Right lobe of liver (tissue), 4 donors: ENCODE data around the gene ACTBL2.

ENCODE experiments used
- CTCF ChIP-seq, 4 donors: fragments of 200-600 bp in 3 of 4; fragments of 450-650 bp in 1 of 4; IDR thresholded peaks; one replicate each; pipeline versions ENCODE4 v1.5.1 to v1.8.0; 2016 to 2022; ENCODE audit warnings: antibody characterized with exemption in 4 of 4, mild to moderate bottlenecking in 2 of 4
- POLR2A ChIP-seq: fragments of 450-650 bp; IDR thresholded peaks from one replicate; pipeline ENCODE4 v1.6.1; 2017; ENCODE audit warnings: antibody characterized with exemption, mild to moderate bottlenecking
- donor health status: DM: no; HTN: no; CAD: no.
- donor health status: DM: no; HTN: no; CAD: no.
- donor health status: DM: no; HTN: yes; CAD: no.

- no peak for TF ChIP-seq CTCF (IDR thresholded peaks at IDR 0.05)
- no peak for TF ChIP-seq POLR2A
Observed at GRCh38 chr5:57446966-57447365, 35.6 kb downstream of the ACTBL2 start.
